ENCODE measurements around the gene LIMS1.
"Not testable (repeated sequence)": the region's sequence is repeated elsewhere in the genome, so short reads cannot be mapped to it uniquely, and the experiment has no call there.

Gene LIMS1

DNA sequence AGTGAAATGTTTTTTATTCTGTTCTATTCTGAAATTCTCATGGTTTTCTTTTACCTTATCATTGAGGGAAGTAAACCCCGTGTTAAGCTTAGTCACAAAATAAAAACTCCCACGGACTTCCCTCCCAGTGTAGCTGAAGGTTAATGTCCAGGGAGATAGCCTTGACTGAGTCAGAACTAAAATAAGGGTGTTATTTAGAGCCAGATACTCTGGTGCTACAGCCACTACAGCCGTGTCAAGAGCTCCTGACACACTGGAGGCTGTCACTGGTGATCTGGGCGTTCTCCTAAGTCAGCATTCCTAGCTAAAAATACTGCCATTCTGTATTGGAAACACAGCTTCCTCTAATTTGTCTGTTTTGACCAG is 103.0 kb downstream of the LIMS1 start:
- Histone ChIP-seq H3K4me1 (ENCODE audit: control insufficient read depth, low read depth, low read length) (no peaks in the 10 kb centered on the region), H2BK120ac (ENCODE audit: low read depth, low read length) (no peak overlapping the region), H3K9ac (ENCODE audit: low read length) (no peak overlapping the region), H3K18ac (ENCODE audit: low read length) (no peak overlapping the region), H4K8ac (ENCODE audit: low read depth, low read length) (no peak overlapping the region), H3K27ac (ENCODE audit: low read depth, low read length) (no peak overlapping the region), H3K27me3 (ENCODE audit: insufficient read depth, low read length, poor library complexity) (no peaks in the 10 kb centered on the region), H3K79me1 (ENCODE audit: low read length) (peaks cover 7% of the 10 kb centered on the region), H3K36me3 (ENCODE audit: control insufficient read depth, insufficient read depth, low read length) (no peaks in the 10 kb centered on the region), H3K23ac (ENCODE audit: low read length) (no peak overlapping the region), H3K79me2 (ENCODE audit: control insufficient read depth, insufficient read depth, low read length) (peaks cover 10% of the 10 kb centered on the region), H2AK5ac (ENCODE audit: low read length) (no peak overlapping the region), H3K4me3 (ENCODE audit: low read length) (no peak overlapping the region), H2BK5ac (ENCODE audit: low read length) (no peak overlapping the region), H3K4me2 (ENCODE audit: low read length) (no peak overlapping the region), H2BK15ac (replicated peaks; ENCODE audit: low read depth) (no peak overlapping the region), H3K56ac (ENCODE audit: low read length) (no peak overlapping the region), H3K4ac (ENCODE audit: low read depth, low read length) (no peak overlapping the region), H4K5ac (ENCODE audit: low read length) (no peak overlapping the region)
- no peak for DNase-seq
- WGBS (ENCODE audit: extremely low coverage, insufficient coverage, low lambda C conversion rate): no CpG with 5 or more reads among the region's 4 CpGs

- Histone ChIP-seq H3K79me1 (ENCODE audit: low read length) (peaks cover 9% of the 10 kb centered on the region), H3K36me3 (ENCODE audit: control insufficient read depth, insufficient read depth, low read length) (no peaks in the 10 kb centered on the region), H2BK5ac (ENCODE audit: low read length) (no peak overlapping the region), H3K4me3 (ENCODE audit: low read length) (no peak overlapping the region), H4K5ac (ENCODE audit: low read length) (no peak overlapping the region), H3K4me1 (ENCODE audit: control insufficient read depth, low read depth, low read length) (no peaks in the 10 kb centered on the region), H2BK120ac (ENCODE audit: low read depth, low read length) (no peak overlapping the region), H2BK15ac (replicated peaks; ENCODE audit: low read depth) (no peak overlapping the region), H3K56ac (ENCODE audit: low read length) (no peak overlapping the region), H3K27me3 (ENCODE audit: insufficient read depth, low read length, poor library complexity) (no peaks in the 10 kb centered on the region), H3K9ac (ENCODE audit: low read length) (no peak overlapping the region), H4K8ac (ENCODE audit: low read depth, low read length) (no peak overlapping the region), H3K27ac (ENCODE audit: low read depth, low read length) (no peak overlapping the region), H3K79me2 (ENCODE audit: control insufficient read depth, insufficient read depth, low read length) (peaks cover 6% of the 10 kb centered on the region), H3K18ac (ENCODE audit: low read length) (no peak overlapping the region), H3K4me2 (ENCODE audit: low read length) (no peak overlapping the region), H3K23ac (ENCODE audit: low read length) (no peak overlapping the region), H2AK5ac (ENCODE audit: low read length) (no peak overlapping the region), H3K4ac (ENCODE audit: low read depth, low read length) (no peak overlapping the region)
- no peak for DNase-seq
- WGBS (ENCODE audit: extremely low coverage, insufficient coverage, low lambda C conversion rate): no CpG with 5 or more reads among the region's 4 CpGs
Measured at GRCh38 chr2:108640731-108641130, 106.5 kb downstream of the LIMS1 start.

DNA sequence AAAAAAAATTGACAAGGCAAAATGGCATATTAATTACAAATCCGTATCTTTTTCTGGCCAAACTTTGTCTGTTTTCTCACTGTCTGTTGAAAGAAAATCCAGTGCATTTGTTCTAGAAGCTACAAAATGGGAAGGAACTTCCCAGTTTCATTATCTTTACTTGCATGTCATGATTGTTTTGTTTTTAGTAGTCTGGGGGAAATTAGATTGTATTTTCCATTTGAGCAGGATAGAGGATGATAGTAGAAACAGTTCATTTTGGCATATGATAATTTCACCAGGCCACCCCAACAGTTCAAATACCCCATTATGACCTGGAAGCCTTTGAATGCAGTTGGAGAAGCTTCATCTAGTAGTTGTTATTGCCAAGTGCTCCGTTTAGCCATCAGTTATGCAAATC is 107.5 kb downstream of the LIMS1 start:
- H3K36me3 ChIP-seq (ENCODE audit: control insufficient read depth, insufficient read depth, low read length): no peaks in the 10 kb centered on the region
- no peak overlapping the region for H2AK5ac ChIP-seq (ENCODE audit: low read length)
- H3K9ac ChIP-seq (ENCODE audit: low read length): no peak overlapping the region
- WGBS (ENCODE audit: extremely low coverage, insufficient coverage, low lambda C conversion rate): no CpG with 5 or more reads among the region's 2 CpGs
- no peaks in the 10 kb centered on the region for H3K4me1 ChIP-seq (ENCODE audit: control insufficient read depth, low read depth, low read length)
- H3K79me1 ChIP-seq (ENCODE audit: low read length): peaks cover 7% of the 10 kb centered on the region
- H3K27ac ChIP-seq (ENCODE audit: low read depth, low read length): no peak overlapping the region
- no peak overlapping the region for H3K18ac ChIP-seq (ENCODE audit: low read length)
- H2BK15ac ChIP-seq (replicated peaks; ENCODE audit: low read depth): no peak overlapping the region
- no peak overlapping the region for H4K5ac ChIP-seq (ENCODE audit: low read length)
- H3K27me3 ChIP-seq (ENCODE audit: insufficient read depth, low read length, poor library complexity): no peaks in the 10 kb centered on the region
- H3K23ac ChIP-seq (ENCODE audit: low read length): no peak overlapping the region
- no peak overlapping the region for H2BK120ac ChIP-seq (ENCODE audit: low read depth, low read length)
- H3K4ac ChIP-seq (ENCODE audit: low read depth, low read length): no peak overlapping the region
- H2BK5ac ChIP-seq (ENCODE audit: low read length): no peak overlapping the region
- no peak overlapping the region for H3K4me3 ChIP-seq (ENCODE audit: low read length)
- H4K8ac ChIP-seq (ENCODE audit: low read depth, low read length): no peak overlapping the region
- H3K79me2 ChIP-seq (ENCODE audit: control insufficient read depth, insufficient read depth, low read length): peaks cover 4% of the 10 kb centered on the region
- H3K4me2 ChIP-seq (ENCODE audit: low read length): no peak overlapping the region
- no peak for DNase-seq
- no peak overlapping the region for H3K56ac ChIP-seq (ENCODE audit: low read length)

GRCh38 chr2:108643261-108643849 is 109.1 kb downstream of the LIMS1 start:
- H4K5ac ChIP-seq (ENCODE audit: low read length): no peak overlapping the region
- DNase-seq: no peak
- H3K27me3 ChIP-seq (ENCODE audit: insufficient read depth, low read length, poor library complexity): no peaks in the 10 kb centered on the region
- no peak overlapping the region for H2AK5ac ChIP-seq (ENCODE audit: low read length)
- no peak overlapping the region for H2BK5ac ChIP-seq (ENCODE audit: low read length)
- H3K27ac ChIP-seq (ENCODE audit: low read depth, low read length): no peak overlapping the region
- no peaks in the 10 kb centered on the region for H3K4me1 ChIP-seq (ENCODE audit: control insufficient read depth, low read depth, low read length)
- no peaks in the 10 kb centered on the region for H3K36me3 ChIP-seq (ENCODE audit: control insufficient read depth, insufficient read depth, low read length)
- H3K4me3 ChIP-seq (ENCODE audit: low read length): no peak overlapping the region
- no peak overlapping the region for H3K4ac ChIP-seq (ENCODE audit: low read depth, low read length)
- H3K4me2 ChIP-seq (ENCODE audit: low read length): no peak overlapping the region
- no peak overlapping the region for H4K8ac ChIP-seq (ENCODE audit: low read depth, low read length)
- no peak overlapping the region for H2BK15ac ChIP-seq (replicated peaks; ENCODE audit: low read depth)
- H3K9ac ChIP-seq (ENCODE audit: low read length): no peak overlapping the region
- H2BK120ac ChIP-seq (ENCODE audit: low read depth, low read length): no peak overlapping the region
- H3K79me1 ChIP-seq (ENCODE audit: low read length): peaks cover 5% of the 10 kb centered on the region
- H3K56ac ChIP-seq (ENCODE audit: low read length): no peak overlapping the region
- H3K23ac ChIP-seq (ENCODE audit: low read length): no peak overlapping the region
- H3K79me2 ChIP-seq (ENCODE audit: control insufficient read depth, insufficient read depth, low read length): no peaks in the 10 kb centered on the region
- WGBS (ENCODE audit: extremely low coverage, insufficient coverage, low lambda C conversion rate): no CpG with 5 or more reads among the region's 15 CpGs
- H3K18ac ChIP-seq (ENCODE audit: low read length): no peak overlapping the region

GRCh38 chr2:108643862-108644261 is 109.6 kb downstream of the LIMS1 start:
- H2BK15ac ChIP-seq (replicated peaks; ENCODE audit: low read depth); H2AK5ac ChIP-seq (ENCODE audit: low read length); H3K4me3 ChIP-seq (ENCODE audit: low read length); H4K5ac ChIP-seq (ENCODE audit: low read length); H3K27me3 ChIP-seq (ENCODE audit: insufficient read depth, low read length, poor library complexity); H3K23ac ChIP-seq (ENCODE audit: low read length); H3K27ac ChIP-seq (ENCODE audit: low read depth, low read length); H2BK5ac ChIP-seq (ENCODE audit: low read length); H3K79me1 ChIP-seq (ENCODE audit: low read length); DNase-seq; H3K4me1 ChIP-seq (ENCODE audit: control insufficient read depth, low read depth, low read length); H4K8ac ChIP-seq (ENCODE audit: low read depth, low read length); H3K4ac ChIP-seq (ENCODE audit: low read depth, low read length); H3K18ac ChIP-seq (ENCODE audit: low read length); H3K9ac ChIP-seq (ENCODE audit: low read length); H3K79me2 ChIP-seq (ENCODE audit: control insufficient read depth, insufficient read depth, low read length); H3K36me3 ChIP-seq (ENCODE audit: control insufficient read depth, insufficient read depth, low read length); H3K4me2 ChIP-seq (ENCODE audit: low read length); H2BK120ac ChIP-seq (ENCODE audit: low read depth, low read length); H3K56ac ChIP-seq (ENCODE audit: low read length): not testable (repeated sequence)
- no CpG with 5 or more reads among the region's 4 CpGs for WGBS (ENCODE audit: extremely low coverage, insufficient coverage, low lambda C conversion rate)

- H4K5ac ChIP-seq (ENCODE audit: low read length); H2BK120ac ChIP-seq (ENCODE audit: low read depth, low read length); H3K9ac ChIP-seq (ENCODE audit: low read length); H2AK5ac ChIP-seq (ENCODE audit: low read length); H2BK15ac ChIP-seq (replicated peaks; ENCODE audit: low read depth); DNase-seq; H3K27ac ChIP-seq (ENCODE audit: low read depth, low read length); H3K79me1 ChIP-seq (ENCODE audit: low read length); H3K27me3 ChIP-seq (ENCODE audit: insufficient read depth, low read length, poor library complexity); H3K4me1 ChIP-seq (ENCODE audit: control insufficient read depth, low read depth, low read length); H3K4me2 ChIP-seq (ENCODE audit: low read length); H3K56ac ChIP-seq (ENCODE audit: low read length); H3K79me2 ChIP-seq (ENCODE audit: control insufficient read depth, insufficient read depth, low read length); H3K18ac ChIP-seq (ENCODE audit: low read length); H3K36me3 ChIP-seq (ENCODE audit: control insufficient read depth, insufficient read depth, low read length); H3K23ac ChIP-seq (ENCODE audit: low read length); H3K4ac ChIP-seq (ENCODE audit: low read depth, low read length); H2BK5ac ChIP-seq (ENCODE audit: low read length); H4K8ac ChIP-seq (ENCODE audit: low read depth, low read length); H3K4me3 ChIP-seq (ENCODE audit: low read length): not testable (repeated sequence)
- WGBS (ENCODE audit: extremely low coverage, insufficient coverage, low lambda C conversion rate): no CpG with 5 or more reads among the region's 6 CpGs
Measured at GRCh38 chr2:108644446-108644845, 110.2 kb downstream of the LIMS1 start.
